HepG2 (cell line): ENCODE measurements around the gene YIF1B. TPM values are rescaled to one million over a fixed set of nuclear protein-coding genes. Genes with fewer than 3 reads are reported as not detected.

ENCODE experiments used
- GMEB1 ChIP-seq: sonication (generic); formaldehyde crosslinking; IDR thresholded peaks from 2 replicates; pipeline ENCODE4 v1.5.1; 2020; ENCODE audit warnings: missing genetic modification reagents, mild to moderate bottlenecking, borderline replicate concordance
- PPARG ChIP-seq: conservative IDR thresholded peaks from 2 replicates; pipeline ENCODE4 v1.6.1; 2016; ENCODE audit warnings: missing biosample characterization, missing genetic modification reagents
- RARA ChIP-seq: IDR thresholded peaks from 2 replicates; pipeline ENCODE4 v1.6.1; 2016; ENCODE audit warnings: missing genetic modification reagents, missing compliant biosample characterization
- SRSF1 ChIP-seq: fragments of 200-400 bp; formaldehyde crosslinking; optimal IDR thresholded peaks from 2 replicates; pipeline ENCODE3; 2017; ENCODE audit warnings: mild to moderate bottlenecking, low read depth, low read length, moderate library complexity
- TFE3 ChIP-seq: IDR thresholded peaks from 2 replicates; pipeline ENCODE4 v1.6.1; 2016
- ZHX1 ChIP-seq: sonication (generic); formaldehyde crosslinking; IDR thresholded peaks from 2 replicates; pipeline ENCODE4 v1.8.1; 2022; ENCODE audit warnings: low read depth, mild to moderate bottlenecking, missing genetic modification reagents
- ZNF292 ChIP-seq: sonication (generic); formaldehyde crosslinking; IDR thresholded peaks from 2 replicates; pipeline ENCODE4 v1.8.1; 2022; ENCODE audit warnings: mild to moderate bottlenecking, low read depth, missing genetic modification reagents, borderline replicate concordance
- ZNF83 ChIP-seq: sonication (generic); formaldehyde crosslinking; IDR thresholded peaks from 2 replicates; pipeline ENCODE4 v1.4.0; 2020; ENCODE audit warnings: missing genetic modification reagents, mild to moderate bottlenecking, borderline replicate concordance
- polyA plus RNA-seq, 8 experiments: library from polyadenylated mRNA; depleted of rRNA in 3 of 8; stranded (reverse) in 7 of 8; unstranded in 1 of 8; fragments of >200 nt; fragmentation: Illumina TruSeq in 4 of 8; extraction: Trizol in 4 of 8; gene quantifications; 2 replicates each; pipeline versions ENCODE4 v1.2.1 to v1.2.3, GENCODE V29; 2011 to 2016; ENCODE audit warnings: low read depth in 4 of 8, missing spikeins in 1 of 8, mixed read lengths in 1 of 8; ENCODE audit not compliant: insufficient read depth in 1 of 8
- total RNA-seq, 5 experiments: library from RNA; depleted of rRNA; stranded (reverse); fragments of >200 nt; fragmentation: Illumina TruSeq; extraction: Trizol; gene quantifications; 2 replicates each; pipeline ENCODE4 v1.2.3, GENCODE V29; 2016; ENCODE audit warnings: low read depth in 1 of 5
- TF ChIP-seq, protein P1 (sequence below): sonication (generic); formaldehyde crosslinking; IDR thresholded peaks from 2 replicates; pipeline ENCODE4 v1.5.0; 2020; ENCODE audit warnings: mild to moderate bottlenecking, missing genetic modification reagents, borderline replicate concordance
- TF ChIP-seq, protein P2 (sequence below): sonication (generic); formaldehyde crosslinking; IDR thresholded peaks from 2 replicates; pipeline ENCODE4 v1.4.0; 2020; ENCODE audit warnings: missing genetic modification reagents

The YIF1B gene
- total and polyA plus RNA-seq, 2 of the 13 experiments (the other 11 are each of a cell fraction or from before 2014, with no cell fraction given) = 41.4 to 85.2 TPM

GRCh38 chr19:38340927-38341326 is 25.2 kb upstream of the YIF1B start (continued):
- TF ChIP-seq TFE3 (CRISPR knock-in tag) (no peak), ZNF292 (CRISPR knock-in tag) (no peak), ZHX1 (CRISPR knock-in tag) (no peak), PPARG (CRISPR knock-in tag) (no peak), ZNF83 (no peak), SRSF1 (no peak), GMEB1 (CRISPR knock-in tag) (no peak), RARA (CRISPR knock-in tag) (no peak)
- TF ChIP-seq, protein P1, sequence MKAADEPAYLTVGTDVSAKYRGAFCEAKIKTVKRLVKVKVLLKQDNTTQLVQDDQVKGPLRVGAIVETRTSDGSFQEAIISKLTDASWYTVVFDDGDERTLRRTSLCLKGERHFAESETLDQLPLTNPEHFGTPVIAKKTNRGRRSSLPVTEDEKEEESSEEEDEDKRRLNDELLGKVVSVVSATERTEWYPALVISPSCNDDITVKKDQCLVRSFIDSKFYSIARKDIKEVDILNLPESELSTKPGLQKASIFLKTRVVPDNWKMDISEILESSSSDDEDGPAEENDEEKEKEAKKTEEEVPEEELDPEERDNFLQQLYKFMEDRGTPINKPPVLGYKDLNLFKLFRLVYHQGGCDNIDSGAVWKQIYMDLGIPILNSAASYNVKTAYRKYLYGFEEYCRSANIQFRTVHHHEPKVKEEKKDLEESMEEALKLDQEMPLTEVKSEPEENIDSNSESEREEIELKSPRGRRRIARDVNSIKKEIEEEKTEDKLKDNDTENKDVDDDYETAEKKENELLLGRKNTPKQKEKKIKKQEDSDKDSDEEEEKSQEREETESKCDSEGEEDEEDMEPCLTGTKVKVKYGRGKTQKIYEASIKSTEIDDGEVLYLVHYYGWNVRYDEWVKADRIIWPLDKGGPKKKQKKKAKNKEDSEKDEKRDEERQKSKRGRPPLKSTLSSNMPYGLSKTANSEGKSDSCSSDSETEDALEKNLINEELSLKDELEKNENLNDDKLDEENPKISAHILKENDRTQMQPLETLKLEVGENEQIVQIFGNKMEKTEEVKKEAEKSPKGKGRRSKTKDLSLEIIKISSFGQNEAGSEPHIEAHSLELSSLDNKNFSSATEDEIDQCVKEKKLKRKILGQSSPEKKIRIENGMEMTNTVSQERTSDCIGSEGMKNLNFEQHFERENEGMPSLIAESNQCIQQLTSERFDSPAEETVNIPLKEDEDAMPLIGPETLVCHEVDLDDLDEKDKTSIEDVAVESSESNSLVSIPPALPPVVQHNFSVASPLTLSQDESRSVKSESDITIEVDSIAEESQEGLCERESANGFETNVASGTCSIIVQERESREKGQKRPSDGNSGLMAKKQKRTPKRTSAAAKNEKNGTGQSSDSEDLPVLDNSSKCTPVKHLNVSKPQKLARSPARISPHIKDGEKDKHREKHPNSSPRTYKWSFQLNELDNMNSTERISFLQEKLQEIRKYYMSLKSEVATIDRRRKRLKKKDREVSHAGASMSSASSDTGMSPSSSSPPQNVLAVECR (CRISPR knock-in tag) = no peak
- TF ChIP-seq, protein P2, sequence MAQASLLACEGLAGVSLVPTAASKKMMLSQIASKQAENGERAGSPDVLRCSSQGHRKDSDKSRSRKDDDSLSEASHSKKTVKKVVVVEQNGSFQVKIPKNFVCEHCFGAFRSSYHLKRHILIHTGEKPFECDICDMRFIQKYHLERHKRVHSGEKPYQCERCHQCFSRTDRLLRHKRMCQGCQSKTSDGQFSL (CRISPR knock-in tag) = no peak
